ENCODE results near the gene KRTAP10-7.

DNA sequence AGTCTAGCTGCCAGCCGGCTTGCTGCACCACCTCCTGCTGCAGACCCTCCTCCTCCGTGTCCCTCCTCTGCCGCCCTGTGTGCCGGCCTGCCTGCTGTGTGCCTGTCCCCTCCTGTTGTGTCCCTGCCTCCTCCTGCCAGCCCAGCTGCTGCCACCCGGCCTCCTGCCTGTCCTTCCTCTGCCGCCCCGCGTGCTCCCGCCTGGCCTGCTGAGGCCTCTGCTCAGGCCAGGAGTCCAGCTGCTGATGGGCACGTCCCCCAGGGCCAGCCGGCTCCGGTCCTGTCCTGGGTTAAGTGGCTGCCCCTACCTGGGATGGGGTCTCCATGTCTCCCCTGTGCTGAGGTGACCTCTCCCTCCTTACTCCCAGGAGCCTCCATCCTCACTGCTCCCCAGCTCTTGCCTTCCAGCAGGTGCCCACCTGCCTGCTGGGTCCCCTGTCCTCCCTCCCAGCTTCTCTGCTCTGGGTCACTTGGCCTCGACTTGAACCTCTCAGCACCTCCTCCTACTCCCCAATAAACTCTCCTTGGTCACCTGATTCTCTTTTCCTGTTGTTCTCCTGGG, 12.4 kb downstream of the KRTAP10-7 start:
- TF ChIP-seq EZH2 (IDR thresholded peaks at IDR 0.05; ENCODE audit: borderline replicate concordance, low read length): no peak
- TF ChIP-seq, protein P1, sequence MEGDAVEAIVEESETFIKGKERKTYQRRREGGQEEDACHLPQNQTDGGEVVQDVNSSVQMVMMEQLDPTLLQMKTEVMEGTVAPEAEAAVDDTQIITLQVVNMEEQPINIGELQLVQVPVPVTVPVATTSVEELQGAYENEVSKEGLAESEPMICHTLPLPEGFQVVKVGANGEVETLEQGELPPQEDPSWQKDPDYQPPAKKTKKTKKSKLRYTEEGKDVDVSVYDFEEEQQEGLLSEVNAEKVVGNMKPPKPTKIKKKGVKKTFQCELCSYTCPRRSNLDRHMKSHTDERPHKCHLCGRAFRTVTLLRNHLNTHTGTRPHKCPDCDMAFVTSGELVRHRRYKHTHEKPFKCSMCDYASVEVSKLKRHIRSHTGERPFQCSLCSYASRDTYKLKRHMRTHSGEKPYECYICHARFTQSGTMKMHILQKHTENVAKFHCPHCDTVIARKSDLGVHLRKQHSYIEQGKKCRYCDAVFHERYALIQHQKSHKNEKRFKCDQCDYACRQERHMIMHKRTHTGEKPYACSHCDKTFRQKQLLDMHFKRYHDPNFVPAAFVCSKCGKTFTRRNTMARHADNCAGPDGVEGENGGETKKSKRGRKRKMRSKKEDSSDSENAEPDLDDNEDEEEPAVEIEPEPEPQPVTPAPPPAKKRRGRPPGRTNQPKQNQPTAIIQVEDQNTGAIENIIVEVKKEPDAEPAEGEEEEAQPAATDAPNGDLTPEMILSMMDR (conservative IDR thresholded peaks at IDR 0.05 in 1 of 2, IDR thresholded peaks at IDR 0.05 in 1 of 2; ENCODE audit: extremely low read depth in 1 of 2, insufficient read depth in 1 of 2, low read depth in 1 of 2, low read length in 2 of 2): no peak

Measured in mammary epithelial cell (primary cell).